ENCODE data around the gene ASB16. TPM values are rescaled to one million over a fixed set of nuclear protein-coding genes. Genes with fewer than 3 reads are reported as not detected.
"Not testable (repeated sequence)": the region's sequence is repeated elsewhere in the genome, so short reads cannot be mapped to it uniquely, and the experiment has no call there.

Gene ASB16
- total RNA-seq, 4 donors from 2014 or later: 1.4 to 2.4 (median 1.7) TPM

GRCh38 chr17:44144966-44145739 lies 25.4 kb upstream of the ASB16 start:
- H3K4me1 ChIP-seq: peaks cover 8 to 10% of the 10 kb centered on the region in 2 donors
- TF ChIP-seq POLR2A (IDR thresholded peaks at IDR 0.05): no peak
- no peak for TF ChIP-seq CTCF (IDR thresholded peaks at IDR 0.05)
- no peak overlapping the region for H3K4me3 ChIP-seq (replicated peaks in 1 of 3)
- no peaks in the 10 kb centered on the region for H3K36me3 ChIP-seq
- no peaks in the 10 kb centered on the region for H3K27me3 ChIP-seq
- intact Hi-C loops (cut with DNase I): loop anchor here (5.0 kb wide), 1 partner anchor 177 kb away; the partner anchor contains the start of gene SLC25A39
- no peak overlapping the region for H3K27ac ChIP-seq
- H3K9me3 ChIP-seq: no peaks in the 10 kb centered on the region
- 90 to 91% methylated on average over 7 of the region's 7 CpGs for WGBS, 2 donors
- DNase-seq: no peak

DNA sequence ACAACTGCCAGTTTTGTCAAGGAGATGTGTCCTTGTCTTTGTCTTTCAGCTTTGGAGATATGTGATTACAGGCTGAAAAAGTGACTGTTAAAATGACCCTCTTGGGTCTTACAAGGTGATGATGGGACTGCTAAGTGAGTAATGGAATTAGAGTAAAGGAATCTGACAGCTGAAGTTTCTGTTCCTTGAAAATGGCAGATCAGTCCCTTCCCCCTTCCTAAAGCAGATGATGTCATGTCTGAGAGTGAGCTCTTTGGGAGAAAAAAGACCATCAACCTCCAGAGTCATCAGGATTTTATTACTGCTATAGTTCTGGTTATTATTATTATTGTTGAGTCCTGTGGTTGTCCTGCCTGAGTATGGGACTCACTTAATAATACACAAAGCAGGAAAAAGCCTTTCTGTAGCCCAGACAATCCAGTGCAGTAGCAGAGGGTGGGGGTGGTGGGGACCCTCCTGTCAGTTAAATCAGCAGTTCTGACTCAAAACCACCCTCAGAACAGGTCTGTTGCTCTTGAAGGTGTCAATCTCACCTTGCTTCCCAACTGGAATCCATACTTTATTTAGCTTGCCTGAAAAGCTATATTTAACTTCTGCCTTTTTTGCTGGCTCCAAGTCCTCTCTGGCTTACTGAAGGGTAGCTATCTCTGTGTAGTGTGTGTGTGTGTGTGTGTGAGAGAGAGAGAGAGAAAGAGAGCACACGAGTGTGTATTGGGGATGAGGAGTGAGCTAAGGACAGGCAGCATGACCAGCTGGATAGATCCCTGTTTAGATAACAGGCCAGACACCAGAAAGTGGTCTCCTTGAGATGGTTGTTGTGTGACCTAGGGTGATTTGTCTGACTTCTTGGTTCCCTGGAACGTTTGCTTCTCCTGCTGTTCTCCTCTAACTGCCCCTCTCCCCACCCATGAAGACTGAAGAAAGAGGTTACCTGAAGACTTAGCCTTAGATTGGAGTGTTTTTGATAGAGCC lies 23.8 kb upstream of the ASB16 start:
- Histone ChIP-seq H3K27me3 (no peaks in the 10 kb centered on the region), H3K27ac (no peak overlapping the region), H3K4me1 (peaks cover 5 to 6% of the 10 kb centered on the region in 2 donors), H3K4me3 (replicated peaks in 1 of 3) (no peak overlapping the region), H3K9me3 (no peaks in the 10 kb centered on the region), H3K36me3 (no peaks in the 10 kb centered on the region)
- intact Hi-C loops (cut with DNase I): no loop called here
- TF ChIP-seq POLR2A (IDR thresholded peaks at IDR 0.05): no peak
- TF ChIP-seq CTCF (IDR thresholded peaks at IDR 0.05): no peak
- WGBS, 2 donors: 34 to 36% methylated on average over 2 of the region's 2 CpGs
- no peak for DNase-seq

DNA sequence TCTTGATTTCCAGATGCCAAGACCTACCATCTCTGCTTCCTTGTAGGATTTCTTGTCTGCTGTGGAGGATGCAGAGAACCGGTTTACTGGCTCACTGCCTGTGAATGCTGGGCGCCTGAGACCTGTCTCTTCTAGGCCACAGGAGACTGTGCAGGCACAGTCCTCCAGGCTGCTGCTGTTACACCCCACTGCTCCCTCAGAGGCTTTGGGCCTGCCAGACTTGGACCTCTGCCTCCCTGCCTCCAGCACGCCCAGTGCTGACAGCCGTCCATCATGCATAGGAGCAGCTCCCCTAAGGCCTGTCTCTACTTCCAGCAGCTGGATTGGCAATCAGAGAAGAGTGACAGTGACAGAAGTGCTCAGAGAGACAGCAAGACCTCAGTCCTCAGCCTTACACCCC lies 22.7 kb upstream of the ASB16 start:
- Histone ChIP-seq H3K4me3 (replicated peaks in 1 of 3) (no peak overlapping the region), H3K36me3 (no peaks in the 10 kb centered on the region), H3K27me3 (no peaks in the 10 kb centered on the region), H3K4me1 (no peaks in the 10 kb centered on the region), H3K9me3 (no peaks in the 10 kb centered on the region), H3K27ac (no peak overlapping the region)
- no peak for TF ChIP-seq CTCF (IDR thresholded peaks at IDR 0.05)
- no peak for TF ChIP-seq POLR2A (IDR thresholded peaks at IDR 0.05)
- DNase-seq: peak; percentile 46 to 59
- 40 to 66% methylated on average over 2 of the region's 4 CpGs for WGBS, 2 donors
- intact Hi-C loops (cut with DNase I): no loop called here

GRCh38 chr17:44149066-44149465 lies 21.4 kb upstream of the ASB16 start:
- 91 to 98% methylated on average over 3 of the region's 3 CpGs for WGBS, 2 donors
- H3K27me3 ChIP-seq; intact Hi-C loops (cut with DNase I); H3K9me3 ChIP-seq; H3K4me3 ChIP-seq (replicated peaks in 1 of 3); H3K4me1 ChIP-seq; DNase-seq; H3K36me3 ChIP-seq; H3K27ac ChIP-seq: not testable (repeated sequence)

GRCh38 chr17:44149750-44150329 lies 20.7 kb upstream of the ASB16 start:
- intact Hi-C loops (cut with DNase I): no loop called here
- DNase-seq: no peak
- no peak overlapping the region for H3K4me3 ChIP-seq (replicated peaks in 1 of 3)
- no peaks in the 10 kb centered on the region for H3K4me1 ChIP-seq
- H3K9me3 ChIP-seq: no peaks in the 10 kb centered on the region
- WGBS, 2 donors: 95 to 97% methylated on average over 4 of the region's 4 CpGs
- no peak overlapping the region for H3K27ac ChIP-seq
- no peaks in the 10 kb centered on the region for H3K27me3 ChIP-seq
- no peaks in the 10 kb centered on the region for H3K36me3 ChIP-seq
- TF ChIP-seq CTCF (IDR thresholded peaks at IDR 0.05): no peak
- no peak for TF ChIP-seq POLR2A (IDR thresholded peaks at IDR 0.05)

All from thyroid gland (tissue), 4 donors.